HG02852 (cell line): Measurements from ENCODE around the gene S100A11.
"Not testable (repeated sequence)": the region's sequence is repeated elsewhere in the genome, so short reads cannot be mapped to it uniquely, and the experiment has no call there.

Experiments used
- ATAC-seq: cut with Tn5 transposase; IDR thresholded peaks from one replicate; pipeline ENCODE4 v1.9.1; 2021; ENCODE audit warnings: mild to moderate bottlenecking, moderate library complexity; ENCODE audit not compliant: unreplicated experiment

The S100A11 gene

DNA sequence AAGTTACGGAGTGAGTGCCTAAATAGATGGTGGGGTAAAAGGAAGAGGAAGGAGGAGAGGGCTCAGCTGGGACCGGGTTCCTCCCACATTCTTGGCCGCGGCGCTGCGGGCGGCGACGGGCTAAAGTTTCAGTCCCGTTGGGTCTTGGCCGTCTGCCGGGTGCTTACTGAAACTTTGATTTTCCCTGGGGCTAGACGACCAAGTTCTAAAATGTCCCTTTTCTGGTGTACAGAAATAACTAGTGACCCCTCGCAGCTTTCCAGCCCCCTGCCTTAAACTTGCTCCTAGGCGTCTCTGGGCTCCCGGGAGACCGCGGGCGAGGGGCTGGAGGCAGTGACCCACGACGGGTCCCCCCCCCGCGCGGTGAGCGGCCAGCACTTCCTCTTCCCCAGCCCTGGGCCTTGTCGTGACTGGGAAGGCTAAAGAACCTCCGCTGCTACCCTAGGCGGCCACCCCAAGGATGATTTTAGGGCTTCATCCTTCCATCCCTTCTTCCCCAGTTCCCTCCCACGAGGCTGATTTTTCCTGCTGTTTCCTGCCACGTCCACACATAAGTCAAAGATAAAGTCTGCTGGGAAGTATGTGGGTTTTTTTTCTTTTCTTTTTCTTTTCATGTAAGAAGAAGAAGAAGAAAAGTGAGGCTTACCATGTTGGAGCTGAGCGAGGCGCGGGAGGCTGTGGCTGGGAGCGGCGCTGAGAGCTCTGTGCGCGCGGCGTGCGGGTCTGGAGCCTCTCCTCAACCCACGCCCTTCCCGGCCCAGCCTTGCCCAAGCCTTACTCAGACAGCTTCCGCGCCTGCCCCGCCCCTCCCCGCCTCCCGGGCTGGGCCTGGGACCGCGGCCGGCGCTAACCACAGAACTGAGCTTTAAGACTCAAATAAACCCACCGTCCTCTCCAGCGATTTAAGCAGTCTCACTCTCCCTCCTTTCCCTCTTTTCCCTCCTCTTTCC is at the start of gene S100A11:
S100A11 (minus strand) TSS at position 738 of the 950 bp plus-strand sequence; CDS start at position 649, 89 bp downstream.
- ATAC-seq, result peak; percentile 59

DNA sequence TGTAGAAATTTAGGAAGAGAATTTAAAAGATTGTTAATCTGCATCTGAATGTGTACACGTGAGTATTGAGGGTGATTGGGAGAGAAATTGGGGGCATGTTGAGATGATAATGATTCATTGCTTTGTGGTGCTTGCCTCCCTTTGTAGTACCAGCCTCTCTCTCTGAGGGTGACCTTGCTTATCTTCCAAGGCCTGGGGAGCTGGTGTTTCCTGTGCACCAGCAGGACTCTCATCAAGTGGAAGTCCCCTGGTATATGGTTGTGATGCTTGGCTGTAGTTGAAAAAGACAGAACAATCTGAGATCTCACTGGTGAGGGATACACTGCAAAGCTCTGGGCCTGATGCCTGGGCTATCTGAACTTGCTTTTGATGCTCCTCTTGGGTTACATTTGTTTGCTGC is 48.0 kb upstream of the S100A11 start:
- ATAC-seq, result no peak

DNA sequence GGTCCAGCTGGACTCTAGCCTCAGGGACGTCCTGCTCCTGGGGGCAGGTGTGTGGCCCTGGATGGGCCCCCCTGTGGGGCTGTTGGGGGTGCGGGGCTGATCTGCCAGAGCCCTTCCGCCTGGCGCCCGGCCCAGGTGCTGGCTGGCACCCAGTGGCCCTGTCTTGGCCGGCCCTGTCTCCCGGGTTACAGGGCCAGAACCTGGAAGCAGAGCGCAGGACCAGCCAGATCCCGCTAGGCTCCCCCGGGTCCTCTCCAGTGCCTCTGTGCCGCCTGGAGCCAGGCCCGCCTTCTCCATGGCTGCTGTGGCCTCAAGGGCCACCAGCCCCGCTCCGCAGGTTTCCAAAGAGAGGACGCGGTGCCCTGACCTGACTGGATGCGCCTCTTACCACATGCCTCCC is 44.2 kb upstream of the S100A11 start:
- ATAC-seq, result not testable (repeated sequence)

DNA sequence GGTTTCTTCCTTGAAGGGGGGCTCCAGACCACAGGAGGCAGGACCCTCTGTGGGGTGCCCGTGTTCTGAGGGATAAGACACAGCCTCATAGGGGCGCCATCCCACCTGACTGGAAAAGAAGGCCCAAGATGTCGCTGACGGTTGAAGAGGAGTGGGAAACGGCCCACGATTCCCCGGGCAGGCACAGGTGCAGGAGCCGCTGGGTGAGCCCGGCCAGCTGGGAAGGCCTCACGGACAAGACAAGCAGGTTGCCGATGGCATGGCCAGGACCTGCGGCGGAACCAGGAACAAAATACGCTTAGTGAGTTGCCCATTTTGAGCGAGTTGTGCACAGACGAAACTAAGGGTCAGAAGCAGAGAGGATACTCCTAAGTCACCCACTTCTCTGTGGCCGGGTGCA is 43.7 kb upstream of the S100A11 start:
- not testable (repeated sequence) for ATAC-seq

DNA sequence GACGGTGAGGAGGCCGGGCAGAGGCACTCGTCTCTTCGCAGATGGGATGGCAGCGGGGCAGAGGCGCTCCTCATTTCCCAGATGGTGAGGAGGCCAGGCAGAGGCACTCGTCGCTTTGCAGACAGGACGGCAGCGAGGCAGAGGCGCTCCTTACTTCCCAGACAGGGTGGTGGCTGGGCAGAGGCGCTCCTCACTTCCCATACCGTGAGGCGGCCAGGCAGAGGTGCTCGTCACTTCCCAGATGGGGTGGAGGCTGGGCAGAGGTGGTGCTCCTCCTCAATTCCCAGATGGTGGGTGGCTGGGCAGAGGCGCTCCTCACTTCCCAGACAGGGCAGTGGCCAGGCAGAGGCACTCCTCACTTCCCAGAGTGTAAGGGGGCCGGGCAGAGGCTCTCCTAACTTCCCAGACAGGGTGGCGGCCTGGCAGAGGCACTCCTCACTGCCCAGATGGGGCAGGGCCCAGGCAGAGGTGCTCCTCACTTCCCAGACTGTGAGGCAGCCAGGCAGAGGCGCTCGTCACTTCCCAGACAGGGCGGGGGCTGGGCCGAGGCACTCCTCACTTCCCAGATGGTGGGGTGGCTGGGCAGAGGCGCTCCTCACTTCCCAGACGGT is 42.1 kb upstream of the S100A11 start:
- ATAC-seq, result no peak

DNA sequence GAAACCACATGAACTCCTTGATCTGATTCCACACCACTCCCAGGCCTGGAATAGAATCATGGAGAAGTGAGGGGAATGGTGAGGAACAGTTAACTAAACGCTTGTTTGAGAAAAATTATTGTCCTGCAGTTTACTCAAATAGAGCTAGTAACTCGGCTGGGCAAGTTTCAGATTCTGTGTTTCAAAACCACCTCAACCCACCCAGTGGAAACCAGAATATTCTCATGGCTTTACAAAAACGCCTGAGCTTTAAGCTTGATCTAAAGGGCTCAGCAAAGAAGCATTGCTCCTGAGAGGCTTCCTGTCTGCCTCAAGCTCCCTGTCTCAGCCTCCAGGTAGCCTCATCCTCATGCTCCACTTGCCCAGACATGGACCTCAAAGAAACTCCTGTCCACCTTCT is 35.5 kb upstream of the S100A11 start:
- ATAC-seq, result no peak

DNA sequence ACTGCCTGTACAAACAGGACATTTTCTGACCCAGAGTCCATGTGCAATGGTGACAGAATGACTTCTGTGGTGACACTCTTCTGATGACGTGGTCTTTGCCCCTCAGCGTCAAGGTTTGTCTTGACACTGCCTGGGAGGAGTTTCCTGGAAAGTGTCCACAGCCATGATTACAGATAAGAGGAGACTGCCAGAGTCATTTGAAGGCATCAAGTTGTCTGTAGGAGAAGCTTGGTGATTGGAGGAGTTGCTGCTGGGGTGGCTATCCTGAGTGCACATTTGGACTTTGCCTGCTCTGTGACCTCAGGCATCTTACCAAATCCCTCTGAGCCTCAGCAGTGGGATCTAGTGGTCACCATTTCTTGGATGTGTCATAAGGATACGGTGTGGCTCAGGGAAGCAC is 34.3 kb upstream of the S100A11 start:
- ATAC-seq, result no peak

DNA sequence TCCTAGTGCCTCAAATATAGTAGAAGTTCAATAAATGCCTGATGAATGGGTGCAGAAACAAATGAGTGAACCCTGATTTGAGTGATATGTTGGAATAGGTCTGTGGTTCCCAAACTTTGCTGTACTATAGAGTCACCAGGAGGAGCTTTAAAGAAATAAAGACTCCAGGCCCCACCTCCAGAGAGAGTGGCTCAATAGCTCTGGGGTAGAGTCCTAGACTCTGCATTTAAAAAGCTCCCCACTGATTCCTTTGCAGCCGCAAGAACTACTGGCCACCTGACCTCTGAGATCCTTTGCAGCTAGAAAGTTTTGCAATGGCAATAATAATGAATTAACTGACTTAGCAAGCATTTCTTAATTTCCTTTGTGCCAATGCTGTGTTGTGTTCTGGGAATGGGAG is 31.1 kb upstream of the S100A11 start:
- no peak for ATAC-seq

DNA sequence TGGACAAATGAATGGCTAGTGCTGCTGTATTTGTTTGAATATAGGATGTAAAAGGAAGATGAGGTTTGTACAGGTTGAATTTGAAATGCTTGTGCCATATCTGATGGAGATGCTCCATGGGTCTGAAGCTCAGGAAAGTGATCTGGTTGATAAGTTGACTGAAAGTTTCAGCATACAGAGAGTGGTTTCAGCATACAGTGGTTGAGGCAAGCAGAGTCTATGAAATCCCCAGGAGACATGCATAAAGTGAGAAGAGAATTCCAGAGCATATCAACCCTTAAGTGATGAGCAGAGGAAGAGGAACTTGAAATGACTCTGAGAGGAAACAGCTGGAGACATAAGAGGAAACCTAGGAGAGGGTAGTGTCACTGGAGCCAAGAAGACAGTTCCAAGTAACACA is 30.3 kb upstream of the S100A11 start:
- no peak for ATAC-seq

DNA sequence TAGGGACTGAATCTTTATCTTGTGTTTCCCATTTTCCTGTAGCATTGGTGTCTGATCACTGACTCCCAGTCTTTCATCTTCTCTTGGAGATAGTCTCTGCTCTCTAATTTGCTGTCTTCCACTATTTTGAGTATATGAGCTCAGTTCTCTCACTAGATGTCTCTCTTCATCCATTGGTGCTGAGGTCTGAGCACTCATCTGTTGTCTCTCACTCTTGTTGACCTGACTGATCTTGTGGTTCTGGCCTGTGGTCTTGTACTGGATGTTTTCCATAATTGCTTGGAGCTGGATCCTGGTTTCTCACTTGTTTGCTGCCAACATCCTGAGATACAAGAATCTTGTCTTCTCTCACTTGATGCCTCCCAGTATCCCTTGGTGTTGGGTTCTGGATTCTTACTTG is 25.1 kb upstream of the S100A11 start:
- no peak for ATAC-seq

DNA sequence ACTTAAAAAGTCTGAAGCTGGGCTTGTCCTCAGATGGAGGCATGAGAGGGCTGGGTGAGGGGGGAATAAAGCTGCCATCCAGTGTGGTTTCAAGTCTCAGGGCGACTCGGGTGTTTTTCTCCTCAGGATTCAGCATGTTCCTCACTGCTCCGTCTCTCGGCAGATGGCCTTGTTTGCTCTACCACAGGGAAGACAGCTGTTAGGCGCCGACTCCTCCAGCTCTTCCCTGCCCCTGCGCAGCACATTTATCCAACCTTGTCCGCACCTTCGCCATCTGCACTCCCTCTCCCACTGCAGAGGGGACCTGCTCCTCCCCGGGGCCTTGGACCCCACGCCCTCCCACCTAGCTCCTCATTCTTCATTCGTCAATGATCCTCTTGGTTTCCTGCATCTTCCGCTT is 16.6 kb upstream of the S100A11 start:
- ATAC-seq, result no peak

DNA sequence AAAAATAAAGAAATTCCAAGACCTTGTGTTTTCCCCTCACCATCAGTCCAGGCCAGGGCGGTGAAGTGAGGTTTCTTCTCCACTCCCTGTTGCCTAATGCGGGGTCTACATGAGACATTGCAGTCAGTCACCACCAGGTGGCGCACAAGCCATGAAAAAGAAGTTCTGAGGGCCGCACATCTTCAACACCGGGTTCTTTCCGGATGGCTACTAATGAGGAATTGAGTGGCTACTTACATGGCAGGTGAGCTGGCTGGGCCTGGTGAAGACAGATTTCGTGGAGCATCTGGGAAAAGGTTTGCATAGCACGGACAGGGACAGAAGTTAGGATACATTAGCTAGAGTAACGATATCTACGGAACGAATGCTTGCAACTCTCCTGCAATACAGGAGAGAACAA is 15.8 kb upstream of the S100A11 start:
- no peak for ATAC-seq

DNA sequence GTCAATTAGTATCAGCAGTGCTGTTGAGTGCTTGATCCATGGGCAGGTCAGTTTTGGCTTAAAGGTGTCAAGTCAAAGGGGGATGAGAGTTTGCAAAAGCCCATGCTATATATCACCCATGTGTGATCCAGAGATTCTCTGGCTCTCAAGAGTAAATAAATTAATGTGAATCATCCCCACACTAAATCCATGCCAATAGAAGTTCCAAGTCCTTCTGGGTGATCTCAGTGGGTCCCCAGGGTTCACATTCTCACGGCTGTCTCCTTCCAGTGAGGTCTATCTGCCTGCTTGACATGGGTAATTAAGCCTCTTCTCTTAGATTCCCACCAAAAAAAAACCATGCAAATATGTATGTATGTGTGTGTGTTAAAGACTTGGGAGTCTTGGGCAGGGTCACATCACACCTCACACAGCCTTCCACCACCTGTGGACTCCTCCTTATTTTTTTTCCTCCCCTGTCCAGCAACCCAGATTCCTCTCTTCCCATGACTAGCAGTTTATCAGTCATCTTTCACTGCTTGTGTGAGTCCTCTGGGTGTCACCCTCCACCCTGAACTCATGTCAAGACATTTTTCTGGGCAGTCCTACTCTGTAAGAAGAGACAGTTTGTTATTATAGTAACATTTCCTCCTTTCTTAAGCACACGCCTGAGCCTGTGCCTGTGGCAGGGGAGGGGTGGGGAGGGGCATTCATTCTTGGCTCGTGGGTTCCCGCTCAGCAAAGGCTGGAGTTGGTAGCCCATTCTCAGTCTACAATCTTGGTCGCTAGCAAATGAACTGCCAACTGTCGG is 14.3 kb upstream of the S100A11 start:
- ATAC-seq, result no peak

DNA sequence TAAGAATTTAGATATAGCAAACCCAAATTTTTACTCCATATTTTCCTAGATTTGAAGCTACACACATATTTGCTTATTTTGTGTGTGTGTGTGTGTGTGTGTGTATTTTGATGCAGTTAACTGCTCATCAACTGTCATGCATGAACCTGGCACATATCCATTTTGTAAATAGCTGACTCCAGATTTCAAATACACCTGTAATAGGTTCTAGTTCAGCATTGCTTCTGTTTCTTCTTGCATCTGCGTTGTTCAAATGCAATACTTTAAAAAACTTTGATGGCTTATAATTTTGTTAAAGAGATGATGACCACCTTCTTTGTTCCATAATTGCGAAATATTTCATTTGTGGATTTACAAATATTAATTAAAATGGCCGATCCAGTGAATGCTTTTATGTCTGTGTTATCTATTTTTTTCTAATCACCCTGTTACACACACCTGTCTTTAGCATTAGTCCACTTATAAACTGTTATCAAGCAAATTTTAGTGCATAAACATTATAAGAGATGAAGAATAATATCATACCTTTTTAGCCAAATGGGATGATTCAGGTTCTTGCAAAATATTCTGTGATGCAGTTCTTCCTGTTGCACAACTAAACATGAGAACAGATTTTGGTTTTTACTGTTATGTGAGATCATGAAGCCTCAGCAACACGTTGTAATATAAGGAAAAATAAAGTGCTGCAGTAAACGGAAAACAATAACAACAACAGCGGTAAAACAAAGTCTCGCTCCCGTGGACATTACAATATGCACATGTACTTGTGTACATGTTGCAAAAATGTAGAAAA is 12.7 kb upstream of the S100A11 start:
- no peak for ATAC-seq

DNA sequence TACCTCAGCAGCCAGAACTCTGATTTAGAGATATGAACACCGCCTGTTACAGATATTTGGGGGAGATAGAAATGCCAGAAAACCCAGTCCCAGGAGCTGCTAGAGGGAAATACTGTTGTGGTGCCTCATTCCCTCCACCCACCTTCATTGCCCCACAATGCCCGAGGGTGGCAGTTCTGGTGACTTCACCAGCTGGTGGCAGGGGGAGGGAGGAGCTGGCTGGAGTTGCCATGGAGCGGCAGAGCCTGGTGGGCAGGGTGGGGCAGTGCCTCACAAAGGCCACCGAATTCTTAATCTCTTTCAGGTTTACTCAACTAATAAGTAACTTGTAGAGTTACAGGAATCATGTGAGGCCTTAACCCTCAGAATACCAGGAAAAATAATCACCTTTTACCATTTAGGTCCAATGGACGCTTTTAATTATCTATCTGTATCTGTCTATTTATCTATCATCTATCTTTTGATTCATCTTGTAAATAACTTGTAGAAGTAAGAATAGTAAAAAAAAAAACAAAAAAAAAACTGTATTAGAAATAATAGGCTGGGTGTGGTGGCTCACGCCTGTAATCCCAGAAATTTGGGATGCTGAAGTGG is 11.7 kb upstream of the S100A11 start:
- no peak for ATAC-seq

DNA sequence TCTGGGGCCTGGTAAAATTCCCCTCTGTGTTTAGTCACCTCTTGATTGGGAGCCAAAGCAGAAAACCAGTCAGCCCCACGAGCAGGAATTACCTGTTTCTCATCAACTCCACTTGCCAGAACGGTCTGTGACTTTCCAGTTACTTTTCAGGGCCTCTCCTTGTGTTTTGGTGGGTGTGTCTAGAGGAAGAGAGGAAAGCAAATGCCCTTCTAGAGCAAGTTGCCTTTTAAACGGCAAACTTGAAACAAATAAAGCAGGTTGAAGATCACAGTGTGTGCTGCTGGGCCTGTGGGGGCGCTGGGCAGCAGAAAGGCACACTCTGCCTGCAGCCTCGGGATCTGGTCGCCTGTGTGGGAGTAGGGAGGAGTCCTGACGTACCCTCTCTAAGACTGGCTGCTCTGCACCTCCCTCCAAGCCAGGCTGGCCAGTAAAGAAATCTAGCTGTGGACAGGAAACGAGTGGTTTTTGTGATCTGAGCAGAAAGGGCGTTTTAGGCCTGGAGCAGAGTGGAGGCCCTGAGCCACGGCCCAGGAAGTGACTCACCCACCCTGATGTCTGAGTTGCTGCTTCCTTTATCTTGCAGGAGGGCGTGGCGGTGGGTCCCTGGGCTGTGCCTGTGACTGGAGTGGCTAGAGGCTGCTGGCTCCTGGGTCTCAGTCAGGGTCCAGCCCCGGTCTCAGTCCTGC is 11.1 kb upstream of the S100A11 start:
- ATAC-seq, result peak; percentile 92

DNA sequence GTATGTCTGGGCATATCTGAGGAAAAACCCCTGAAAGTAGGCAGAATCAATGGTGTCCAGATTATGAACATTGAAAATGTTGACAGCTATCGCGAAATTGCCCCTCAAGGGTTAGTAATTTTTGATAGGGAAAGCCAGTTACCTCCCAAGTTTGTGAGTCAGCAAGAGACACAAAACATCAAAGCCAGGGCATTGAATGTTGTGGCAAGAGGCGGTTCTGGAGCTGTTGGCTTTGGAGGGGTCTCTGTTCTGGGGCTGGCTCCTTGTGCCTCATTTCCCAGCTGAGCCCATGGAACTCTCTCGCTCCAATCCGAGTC is 10.6 kb upstream of the S100A11 start:
- no peak for ATAC-seq

DNA sequence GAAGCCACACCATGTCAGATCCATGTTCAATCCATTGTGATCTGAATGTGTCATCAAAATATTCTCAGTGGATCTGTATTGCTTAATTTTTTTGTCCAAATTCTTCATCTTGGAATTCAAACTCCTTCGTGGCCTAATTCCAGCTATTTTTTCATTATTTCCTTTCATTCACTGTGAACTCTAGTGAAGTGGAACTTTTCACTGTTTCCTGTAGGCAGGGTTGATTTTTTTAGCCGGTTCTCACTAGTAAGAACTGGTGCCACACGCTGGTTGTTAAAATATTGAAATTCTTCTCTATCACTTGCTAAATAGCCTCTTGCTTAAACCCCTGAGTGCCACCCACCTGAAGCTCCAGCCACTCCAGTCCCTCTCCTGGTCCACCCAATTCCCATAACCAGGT is 7.6 kb upstream of the S100A11 start:
- ATAC-seq, result no peak

DNA sequence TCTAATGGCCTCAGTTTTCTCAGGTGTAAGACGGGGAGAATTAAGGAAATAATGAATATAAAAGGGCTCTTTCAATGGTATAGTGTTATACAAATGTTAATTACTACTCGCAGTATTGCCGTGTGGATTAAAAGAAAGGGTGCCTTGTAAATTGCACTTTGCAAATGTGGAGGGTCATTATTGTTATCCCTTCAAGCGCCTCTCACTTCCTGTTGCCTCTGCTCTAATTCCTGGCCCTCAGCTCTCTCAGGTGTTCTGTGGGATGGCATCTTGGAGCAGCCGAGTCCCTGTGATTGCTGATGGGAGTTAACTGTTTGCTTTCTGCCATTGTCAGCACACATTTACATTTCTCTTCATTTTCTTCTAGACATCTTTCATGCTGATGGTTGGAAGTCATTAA is 7.1 kb upstream of the S100A11 start:
- no peak for ATAC-seq

DNA sequence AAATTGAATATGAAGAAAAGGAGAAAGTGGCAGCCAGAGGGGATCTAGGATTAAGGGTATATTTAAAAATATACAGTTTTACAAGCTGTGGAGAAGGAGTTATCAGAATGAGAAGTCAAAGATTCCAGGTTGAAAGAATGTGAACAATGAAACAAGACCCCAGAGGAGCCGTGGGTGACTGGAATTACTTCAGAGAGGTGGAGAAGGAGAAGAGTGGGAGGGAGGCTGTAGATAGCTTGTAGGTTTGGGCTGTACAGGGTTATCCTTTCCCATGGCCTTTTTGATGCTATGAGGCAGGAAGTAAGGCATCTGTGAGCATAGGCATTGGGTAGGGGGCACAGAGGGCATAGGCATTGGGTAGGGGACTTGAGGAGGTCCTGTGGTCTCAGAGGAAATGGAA is 5.2 kb upstream of the S100A11 start:
- ATAC-seq, result no peak
